ENCODE measurements around the gene AJM1. TPM values are rescaled to one million over a fixed set of nuclear protein-coding genes. Genes with fewer than 3 reads are reported as not detected.
A peak's percentile ranks its signal among the peaks of the same experiment; 100 is the strongest.

The AJM1 gene
- total and polyA plus RNA-seq, 7 donors: 1.3 to 4.9 (median 2.0) TPM

GRCh38 chr9:136827794-136828473 is 14.3 kb upstream of the AJM1 start:
- intact Hi-C loops (cut with DNase I): no loop called here
- peaks cover 0 to 91% of the 10 kb centered on the region in 2 donors for H3K36me3 ChIP-seq (ENCODE audit: insufficient read depth in 1 of 2, low read depth in 1 of 2)
- no peak overlapping the region for H3K27ac ChIP-seq
- DNase-seq (no peak), ATAC-seq (no peak)
- no peaks in the 10 kb centered on the region for H3K4me1 ChIP-seq
- H3K4me3 ChIP-seq: no peak overlapping the region
- no peak for TF ChIP-seq CTCF (IDR thresholded peaks at IDR 0.05)
- no peaks in the 10 kb centered on the region for H3K9me3 ChIP-seq
- 92 to 94% (median 93%) methylated on average over 13 to 14 of the region's 14 CpGs for WGBS, 3 donors
- H3K27me3 ChIP-seq (ENCODE audit: insufficient read depth in 3 of 3, low read length in 2 of 3): no peaks in the 10 kb centered on the region

GRCh38 chr9:136828474-136829140 is 13.7 kb upstream of the AJM1 start:
- 94 to 95% (median 94%) methylated on average over 30 to 31 of the region's 31 CpGs for WGBS, 3 donors
- Histone ChIP-seq H3K9me3 (no peaks in the 10 kb centered on the region), H3K4me3 (no peak overlapping the region), H3K27me3 (ENCODE audit: insufficient read depth in 3 of 3, low read length in 2 of 3) (no peaks in the 10 kb centered on the region), H3K4me1 (no peaks in the 10 kb centered on the region), H3K36me3 (ENCODE audit: insufficient read depth in 1 of 2, low read depth in 1 of 2) (peaks cover 0 to 87% of the 10 kb centered on the region in 2 donors), H3K27ac (no peak overlapping the region)
- TF ChIP-seq CTCF (IDR thresholded peaks at IDR 0.05): no peak
- DNase-seq (no peak), ATAC-seq (no peak)
- intact Hi-C loops (cut with DNase I): no loop called here

GRCh38 chr9:136829412-136829811 is 12.9 kb upstream of the AJM1 start:
- intact Hi-C loops (cut with DNase I): no loop called here
- 87 to 91% (median 90%) methylated on average over 14 of the region's 14 CpGs for WGBS, 3 donors

GRCh38 chr9:136829981-136830885 is 12.0 kb upstream of the AJM1 start:
- ATAC-seq: peak in 1 of 4 donors; percentile 9
- H3K4me1 ChIP-seq: no peaks in the 10 kb centered on the region
- no peak overlapping the region for H3K27ac ChIP-seq
- no peaks in the 10 kb centered on the region for H3K9me3 ChIP-seq
- peaks cover 0 to 81% of the 10 kb centered on the region in 2 donors for H3K36me3 ChIP-seq (ENCODE audit: insufficient read depth in 1 of 2, low read depth in 1 of 2)
- no peak for TF ChIP-seq CTCF (IDR thresholded peaks at IDR 0.05)
- no peak for DNase-seq
- no peak overlapping the region for H3K4me3 ChIP-seq
- H3K27me3 ChIP-seq (ENCODE audit: insufficient read depth in 3 of 3, low read length in 2 of 3): no peaks in the 10 kb centered on the region
- intact Hi-C loops (cut with DNase I): no loop called here
- WGBS, 3 donors: 89 to 93% (median 92%) methylated on average over 41 of the region's 41 CpGs

More at GRCh38 chr9:136829412-136829811, 12.9 kb upstream of the AJM1 start:
- no peaks in the 10 kb centered on the region for H3K9me3 ChIP-seq
- no peak overlapping the region for H3K27ac ChIP-seq
- peaks cover 0 to 87% of the 10 kb centered on the region in 2 donors for H3K36me3 ChIP-seq (ENCODE audit: insufficient read depth in 1 of 2, low read depth in 1 of 2)
- TF ChIP-seq CTCF (IDR thresholded peaks at IDR 0.05): no peak
- H3K4me1 ChIP-seq: no peaks in the 10 kb centered on the region
- no peak for DNase-seq
- no peak overlapping the region for H3K4me3 ChIP-seq
- ATAC-seq: no peak
- no peaks in the 10 kb centered on the region for H3K27me3 ChIP-seq (ENCODE audit: insufficient read depth in 3 of 3, low read length in 2 of 3)
